Activated T-cell treated with anti-CD3 and anti-CD28 coated beads for 24 hours (primary cell): ENCODE data around the gene ATP2B2.

Source experiments
- DNase-seq: peaks from one replicate; pipeline ENCODE4 v3.0.0-alpha.2; 2020; ENCODE audit warnings: low read depth

ATP2B2 gene

GRCh38 chr3:10469441-10470119, 35.8 kb downstream of the ATP2B2 start:
- DNase-seq = no peak

- DNase-seq = no peak
Observed at GRCh38 chr3:10468613-10469354, 36.6 kb downstream of the ATP2B2 start.

GRCh38 chr3:10467904-10468612, 37.3 kb downstream of the ATP2B2 start:
- DNase-seq = no peak

- no peak for DNase-seq
Observed at GRCh38 chr3:10467204-10467603, 38.2 kb downstream of the ATP2B2 start.

GRCh38 chr3:10466186-10466585, 39.2 kb downstream of the ATP2B2 start:
- DNase-seq = no peak

- DNase-seq = no peak
Observed at GRCh38 chr3:10465161-10465560, 40.2 kb downstream of the ATP2B2 start.

GRCh38 chr3:10463533-10464434, 41.6 kb downstream of the ATP2B2 start:
- no peak for DNase-seq

GRCh38 chr3:10462641-10463532, 42.5 kb downstream of the ATP2B2 start:
- no peak for DNase-seq

- no peak for DNase-seq
Observed at GRCh38 chr3:10460951-10461545, 44.3 kb downstream of the ATP2B2 start.

- peak; percentile 16 for DNase-seq
Observed at GRCh38 chr3:10459954-10460754, 45.2 kb downstream of the ATP2B2 start.

- no peak for DNase-seq
Observed at GRCh38 chr3:10457560-10457959, 47.8 kb downstream of the ATP2B2 start.

GRCh38 chr3:10456981-10457380, 48.4 kb downstream of the ATP2B2 start:
- no peak for DNase-seq

- DNase-seq = no peak
Observed at GRCh38 chr3:10455545-10455914, 49.9 kb downstream of the ATP2B2 start.

- no peak for DNase-seq
Observed at GRCh38 chr3:10454907-10455544, 50.4 kb downstream of the ATP2B2 start.

- DNase-seq = no peak
Observed at GRCh38 chr3:10453431-10454163, 51.8 kb downstream of the ATP2B2 start.

GRCh38 chr3:10450494-10451440, 54.6 kb downstream of the ATP2B2 start:
- DNase-seq = no peak

- no peak for DNase-seq
Observed at GRCh38 chr3:10449436-10449835, 56.0 kb downstream of the ATP2B2 start.
